ENCODE results near the gene IPO7. TPM values are rescaled to one million over a fixed set of nuclear protein-coding genes. Genes with fewer than 3 reads are reported as not detected.

The IPO7 gene
- total RNA-seq, 2 experiments from 2014 or later = 78.9 to 81.1 TPM

- no peaks in the 10 kb centered on the region for H3K27me3 Mint-ChIP-seq
- POLR2A ChIA-PET = interaction anchor here (2.0 kb wide), 1 partner anchor 19 kb away, joined by 8 read pairs; the partner anchor contains the start of gene ZNF143
- ATAC-seq (ENCODE audit: low read depth) (no peak), DNase-seq (no peak)
- H3K4me3 Mint-ChIP-seq = no peak overlapping the region
- peaks cover 18% of the 10 kb centered on the region for H3K36me3 Mint-ChIP-seq
- H3K4me1 Mint-ChIP-seq = no peaks in the 10 kb centered on the region
- H3K9me3 Mint-ChIP-seq = no peaks in the 10 kb centered on the region
- no peak overlapping the region for H3K27ac Mint-ChIP-seq
These were observed 95.4 kb downstream of the IPO7 start for GRCh38 chr11:9479899-9480298.

DNA sequence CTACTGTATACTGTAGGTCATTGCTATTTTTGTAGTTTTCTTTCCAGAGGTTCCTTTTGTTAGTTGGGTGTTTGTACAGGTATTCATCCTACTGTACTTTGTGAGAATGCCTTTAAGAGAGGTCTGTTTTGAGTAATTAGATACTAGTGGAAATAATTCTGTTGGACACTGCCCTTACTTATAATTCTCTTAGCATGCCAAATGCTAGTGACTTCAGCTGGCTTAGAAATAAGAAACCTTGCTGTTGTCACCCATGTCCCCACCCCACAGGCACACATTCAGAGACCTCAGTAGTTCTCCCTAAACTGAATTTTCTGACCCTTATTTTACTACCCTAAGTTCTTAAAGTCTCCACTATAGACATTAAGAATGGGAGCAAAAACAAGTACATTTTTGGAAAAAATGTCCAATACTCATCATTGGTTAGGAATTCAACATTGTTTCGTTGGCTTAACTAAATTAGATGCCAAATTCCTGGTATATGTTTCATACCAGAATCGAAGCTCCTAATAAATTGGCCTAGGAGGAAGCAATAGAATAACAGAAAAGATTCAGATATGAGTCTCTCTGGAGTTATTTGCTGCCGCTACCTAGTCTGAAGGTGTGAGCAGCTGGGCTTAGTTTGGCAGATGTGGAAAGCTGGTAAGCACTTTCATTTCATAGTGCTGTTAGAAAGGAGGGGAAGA lies 104.8 kb downstream of the IPO7 start:
- DNase-seq (no peak), ATAC-seq (ENCODE audit: low read depth) (no peak)
- no peaks in the 10 kb centered on the region for H3K27me3 Mint-ChIP-seq
- H3K4me1 Mint-ChIP-seq = peaks cover 5% of the 10 kb centered on the region
- no peak overlapping the region for H3K4me3 Mint-ChIP-seq
- POLR2A ChIA-PET = interaction anchor here (0.6 kb wide), 1 partner anchor 27 kb away, joined by 3 read pairs; no protein-coding TSS in a partner anchor
- H3K27ac Mint-ChIP-seq = no peak overlapping the region
- H3K36me3 Mint-ChIP-seq = peaks cover 15% of the 10 kb centered on the region
- no peaks in the 10 kb centered on the region for H3K9me3 Mint-ChIP-seq

DNA sequence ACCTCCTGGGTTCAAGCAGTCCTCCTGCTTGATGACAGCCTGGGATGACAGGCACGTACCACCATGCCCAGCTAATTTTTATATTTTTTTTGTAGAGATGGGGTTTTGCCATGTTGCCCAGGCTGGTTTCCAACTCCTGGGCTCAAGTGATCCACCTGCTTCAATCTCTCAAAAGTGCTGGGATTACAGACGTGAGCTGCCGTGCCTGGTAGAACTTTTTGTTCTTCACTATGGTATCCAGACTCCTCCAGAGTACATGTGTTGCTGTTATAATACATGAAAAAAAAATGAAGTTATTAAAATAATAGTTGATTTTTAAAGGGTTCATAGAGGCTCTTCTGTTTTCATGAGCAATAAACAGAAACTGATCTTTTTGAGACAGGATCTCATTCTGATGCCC lies 105.9 kb downstream of the IPO7 start:
- Mint-ChIP-seq H3K9me3 (no peaks in the 10 kb centered on the region), H3K27me3 (no peaks in the 10 kb centered on the region), H3K36me3 (peaks cover 15% of the 10 kb centered on the region), H3K4me3 (no peak overlapping the region), H3K27ac (no peak overlapping the region), H3K4me1 (peaks cover 5% of the 10 kb centered on the region)
- ATAC-seq (ENCODE audit: low read depth) (no peak), DNase-seq (no peak)
- POLR2A ChIA-PET = no interaction called here

- Mint-ChIP-seq H3K27ac (peak overlapping the region; percentile 31), H3K9me3 (no peaks in the 10 kb centered on the region), H3K27me3 (no peaks in the 10 kb centered on the region), H3K4me1 (peaks cover 4% of the 10 kb centered on the region), H3K4me3 (no peak overlapping the region), H3K36me3 (peaks cover 9% of the 10 kb centered on the region)
- no peak for ATAC-seq (ENCODE audit: low read depth)
- POLR2A ChIA-PET = no interaction called here
- no peak for DNase-seq
These were observed 109.0 kb downstream of the IPO7 start for GRCh38 chr11:9493492-9493891.

- POLR2A ChIA-PET = interaction anchor here (0.5 kb wide), 1 partner anchor 449 kb away, joined by 3 read pairs; no protein-coding TSS in a partner anchor
- no peak for ATAC-seq (ENCODE audit: low read depth)
- Mint-ChIP-seq H3K9me3 (no peaks in the 10 kb centered on the region), H3K36me3 (peaks cover 7% of the 10 kb centered on the region), H3K4me3 (no peak overlapping the region), H3K4me1 (peaks cover 4% of the 10 kb centered on the region), H3K27ac (no peak overlapping the region), H3K27me3 (no peaks in the 10 kb centered on the region)
- DNase-seq = no peak
These were observed 109.9 kb downstream of the IPO7 start for GRCh38 chr11:9494316-9494715.

DNA sequence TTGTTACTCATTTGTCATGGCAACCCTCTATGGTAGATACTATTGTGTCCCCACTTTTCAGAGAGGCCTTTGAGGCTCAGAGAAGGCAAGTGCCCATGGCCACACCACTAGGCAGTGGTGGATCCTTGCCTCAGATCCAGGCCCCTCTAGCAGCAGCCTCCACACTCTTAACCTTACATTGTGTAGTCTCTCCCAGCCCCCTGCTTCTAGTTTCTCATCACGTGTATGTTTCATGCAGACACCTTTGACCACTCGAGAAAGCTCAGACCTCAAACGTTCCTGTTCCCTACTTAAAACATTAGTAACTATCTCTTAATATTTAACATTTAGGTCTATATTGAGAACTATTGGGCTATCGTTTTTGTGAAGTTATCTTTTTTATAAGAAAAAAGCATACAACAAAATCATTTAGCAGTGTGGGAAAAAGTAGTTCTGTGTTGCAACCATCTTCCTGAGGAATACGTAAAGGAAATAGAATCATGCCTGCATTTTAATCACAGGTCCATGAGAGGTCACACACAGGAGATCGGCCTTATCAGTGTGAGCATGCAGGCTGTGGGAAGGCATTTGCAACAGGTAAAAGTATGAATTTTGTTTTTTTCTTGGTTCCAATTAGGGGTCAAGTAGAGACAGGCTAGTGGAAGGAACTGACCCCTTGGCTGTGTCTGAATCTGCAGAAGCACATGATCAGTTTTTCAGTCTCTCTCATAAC lies 111.5 kb downstream of the IPO7 start:
- H3K36me3 Mint-ChIP-seq = peaks cover 7% of the 10 kb centered on the region
- no peaks in the 10 kb centered on the region for H3K9me3 Mint-ChIP-seq
- ATAC-seq (ENCODE audit: low read depth) (no peak), DNase-seq (no peak)
- peaks cover 4% of the 10 kb centered on the region for H3K4me1 Mint-ChIP-seq
- no peak overlapping the region for H3K4me3 Mint-ChIP-seq
- H3K27me3 Mint-ChIP-seq = no peaks in the 10 kb centered on the region
- POLR2A ChIA-PET = no interaction called here
- H3K27ac Mint-ChIP-seq = no peak overlapping the region

Other genes starting within 250 kb of the IPO7 start
- gene DENND5A, start 119.3 kb upstream of the IPO7 start, total RNA-seq = 10 to 100 TPM; 74.3 to 75.2 TPM
- gene TMEM41B, start 70.1 kb upstream of the IPO7 start, total RNA-seq = 10 to 100 TPM; 40.5 to 42.3 TPM
- gene ZNF143, start 76.4 kb downstream of the IPO7 start, total RNA-seq = 10 to 100 TPM; 37.7 to 48.8 TPM
- gene WEE1, start 189.0 kb downstream of the IPO7 start, total RNA-seq = 10 to 100 TPM; 47.8 to 50.5 TPM

Measured in activated naive CD8-positive, alpha-beta T cell treated with anti-CD3 and anti-CD28 coated beads, Interleukin-2, amount 10 ng/mL, durations not matched to agents 7 days and 5 days (primary cell).